HFF-Myc (cell line): ENCODE data around the gene MYL5.

Experiments
- DNase-seq: peaks from one replicate; pipeline ENCODE4 v3.0.0-alpha.2; 2011; ENCODE audit warnings: low read depth; ENCODE audit errors: extremely low read depth
- H3K4me3 ChIP-seq: replicated peaks from 2 replicates; pipeline ENCODE4 v1.5.1; 2011; ENCODE audit warnings: low read depth, mild to moderate bottlenecking, control low read depth, low read length
- TF ChIP-seq, protein P1 (sequence below): IDR thresholded peaks from 2 replicates; pipeline ENCODE4 v1.5.1; 2012; ENCODE audit warnings: mild to moderate bottlenecking, low read depth, low read length, control low read depth; ENCODE audit errors: missing control alignments

Gene MYL5

DNA sequence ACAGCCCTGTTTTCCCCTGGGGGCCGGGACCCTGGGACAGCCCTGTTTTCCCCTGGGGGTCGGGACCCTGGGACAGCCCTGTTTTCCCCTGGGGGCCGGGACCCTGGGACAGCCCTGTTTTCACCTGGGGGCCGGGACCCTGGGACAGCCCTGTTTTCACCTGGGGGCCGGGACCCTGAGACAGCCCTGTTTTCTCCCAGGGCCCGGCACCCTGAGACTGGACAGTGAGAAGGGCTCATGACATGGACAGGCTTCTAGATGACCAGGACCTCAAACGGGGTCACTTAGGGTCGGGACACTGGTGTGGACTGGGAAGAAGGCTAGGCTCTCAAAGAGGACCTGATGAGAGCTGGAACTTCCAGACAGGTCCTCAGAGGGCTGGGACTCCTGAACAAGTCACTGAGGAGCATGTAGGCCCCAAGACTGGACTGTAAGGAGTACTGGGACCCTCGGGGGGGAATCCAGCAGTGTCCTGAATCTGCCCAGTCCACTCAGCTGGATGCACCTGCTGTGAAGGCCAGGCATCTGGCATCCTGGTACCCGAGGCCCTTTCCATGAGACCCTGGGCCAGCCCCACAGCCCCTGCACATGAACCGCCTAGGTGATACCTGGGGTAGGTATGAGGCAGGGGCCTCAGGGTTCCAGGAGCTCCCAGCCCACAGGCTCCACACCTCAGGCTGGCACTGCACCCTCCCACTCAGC lies 33.7 kb downstream of the MYL5 start:
- TF ChIP-seq, protein P1, sequence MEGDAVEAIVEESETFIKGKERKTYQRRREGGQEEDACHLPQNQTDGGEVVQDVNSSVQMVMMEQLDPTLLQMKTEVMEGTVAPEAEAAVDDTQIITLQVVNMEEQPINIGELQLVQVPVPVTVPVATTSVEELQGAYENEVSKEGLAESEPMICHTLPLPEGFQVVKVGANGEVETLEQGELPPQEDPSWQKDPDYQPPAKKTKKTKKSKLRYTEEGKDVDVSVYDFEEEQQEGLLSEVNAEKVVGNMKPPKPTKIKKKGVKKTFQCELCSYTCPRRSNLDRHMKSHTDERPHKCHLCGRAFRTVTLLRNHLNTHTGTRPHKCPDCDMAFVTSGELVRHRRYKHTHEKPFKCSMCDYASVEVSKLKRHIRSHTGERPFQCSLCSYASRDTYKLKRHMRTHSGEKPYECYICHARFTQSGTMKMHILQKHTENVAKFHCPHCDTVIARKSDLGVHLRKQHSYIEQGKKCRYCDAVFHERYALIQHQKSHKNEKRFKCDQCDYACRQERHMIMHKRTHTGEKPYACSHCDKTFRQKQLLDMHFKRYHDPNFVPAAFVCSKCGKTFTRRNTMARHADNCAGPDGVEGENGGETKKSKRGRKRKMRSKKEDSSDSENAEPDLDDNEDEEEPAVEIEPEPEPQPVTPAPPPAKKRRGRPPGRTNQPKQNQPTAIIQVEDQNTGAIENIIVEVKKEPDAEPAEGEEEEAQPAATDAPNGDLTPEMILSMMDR, result no peak
- peak overlapping the region; percentile 19; the same call in 1 of the 2 replicates for H3K4me3 ChIP-seq
- DNase-seq, result no peak

DNA sequence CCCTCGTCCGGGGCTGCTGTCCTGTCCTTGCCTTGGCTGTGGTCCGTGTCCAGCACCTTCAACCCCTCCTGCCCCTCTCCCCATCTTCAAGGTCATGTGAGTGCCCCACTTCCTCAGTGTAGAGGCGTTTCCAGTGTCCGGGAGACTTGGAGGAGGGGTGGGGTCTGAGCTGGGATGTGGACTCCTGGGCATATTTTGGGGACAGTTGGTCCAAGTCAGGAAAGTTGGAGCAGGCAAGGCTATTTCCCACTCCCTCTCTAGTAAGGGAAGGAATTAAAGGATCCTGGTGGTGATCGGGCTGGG lies 34.2 kb downstream of the MYL5 start:
- 0 out of 2 replicates have a peak overlapping the region, but pooled peaks have one; percentile 19 for H3K4me3 ChIP-seq
- TF ChIP-seq, protein P1, result no peak
- DNase-seq, result no peak

DNA sequence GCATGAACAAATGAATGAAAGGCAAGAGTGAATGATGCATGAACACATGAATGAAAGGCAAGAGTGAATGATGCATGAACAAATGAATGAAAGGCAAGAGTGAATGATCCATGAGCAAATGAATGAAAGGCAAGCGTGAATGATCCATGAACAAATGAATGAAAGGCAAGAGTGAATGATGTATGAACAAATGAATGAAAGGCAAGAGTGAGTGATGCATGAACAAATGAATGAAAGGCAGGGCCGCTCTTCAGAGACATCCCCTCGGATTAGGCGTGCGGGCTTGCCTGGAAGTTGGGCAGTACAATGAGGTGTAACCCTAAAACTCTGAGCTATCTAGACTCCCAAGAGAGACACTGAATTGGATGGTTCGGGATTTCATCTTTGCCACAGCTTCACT lies 35.0 kb downstream of the MYL5 start:
- DNase-seq, result no peak
- H3K4me3 ChIP-seq, result no peak overlapping the region
- TF ChIP-seq, protein P1, result no peak

DNA sequence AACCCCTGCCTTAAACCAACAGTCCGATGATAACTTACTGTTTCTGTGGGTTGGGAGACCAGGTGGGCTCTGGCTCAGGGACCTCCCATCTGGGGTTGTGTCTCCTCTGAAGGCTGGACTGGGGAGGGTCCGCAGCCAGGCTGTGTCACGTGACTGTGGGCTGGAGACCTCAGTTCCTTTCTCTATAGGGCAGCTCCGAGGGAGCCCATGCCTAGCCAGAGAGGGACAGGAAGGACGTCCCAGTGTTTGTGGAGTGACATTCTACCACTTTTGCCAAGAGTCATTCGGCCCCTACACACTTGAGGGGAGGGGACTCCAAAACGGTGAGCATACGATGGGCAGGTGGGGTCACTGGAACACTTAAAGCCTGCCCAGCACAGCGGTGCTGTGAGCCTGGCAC lies 35.8 kb downstream of the MYL5 start:
- no peak for DNase-seq
- TF ChIP-seq, protein P1, result no peak
- H3K4me3 ChIP-seq, result no peak overlapping the region

DNA sequence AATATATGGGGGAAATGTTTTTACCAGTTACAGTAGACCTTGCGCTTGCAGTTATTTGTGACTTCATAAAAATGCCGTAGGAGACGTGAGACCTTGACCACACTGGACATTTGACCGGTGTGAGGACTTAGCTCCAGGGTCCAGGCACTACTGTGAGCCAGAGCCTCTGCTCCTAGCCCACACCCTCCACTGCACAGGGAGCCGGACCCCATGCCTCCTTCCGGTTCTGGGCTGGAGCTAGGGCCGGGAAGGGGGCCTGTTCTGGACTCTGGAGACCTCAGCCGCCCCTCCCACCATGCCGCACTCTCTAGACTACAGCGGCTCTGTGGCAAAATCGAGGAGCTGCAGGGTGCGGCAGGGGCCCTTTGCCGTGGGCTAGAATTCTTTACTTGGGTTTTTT lies 36.6 kb downstream of the MYL5 start:
- no peak for DNase-seq
- H3K4me3 ChIP-seq, result no peak overlapping the region
- TF ChIP-seq, protein P1, result no peak

DNA sequence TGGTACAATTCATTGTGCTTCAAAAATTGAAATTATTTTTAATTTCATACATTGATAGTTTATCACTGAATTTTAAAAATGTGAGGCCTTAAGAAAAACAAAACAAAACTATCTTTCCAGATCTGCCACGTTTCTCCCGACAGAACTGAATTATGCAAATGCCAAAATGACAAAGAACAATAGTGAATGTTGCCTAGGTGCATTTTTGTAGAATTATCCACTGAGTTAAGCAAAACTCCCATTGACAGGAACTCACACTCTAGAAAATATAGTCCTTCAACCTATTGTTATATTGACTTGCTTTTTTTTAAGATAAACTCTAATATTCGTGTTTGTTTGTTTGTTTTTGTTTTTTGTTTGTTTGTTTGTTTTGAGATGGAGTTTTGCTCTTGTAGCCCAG lies 37.8 kb downstream of the MYL5 start:
- DNase-seq, result no peak
- no peak overlapping the region for H3K4me3 ChIP-seq
- TF ChIP-seq, protein P1, result no peak
